Thoracic aorta (tissue), 2 donors: ENCODE measurements around the gene TRAK2. TPM values are rescaled to one million over a fixed set of nuclear protein-coding genes. Genes with fewer than 3 reads are reported as not detected.

Experiments used
- ATAC-seq: fragments of 150-250 bp; one replicate; pipeline ENCODE4 v1.8.0; 2017; ENCODE audit warnings: low read depth; ENCODE audit not compliant: insufficient number of reproducible peaks, low FRiP score
- DNase-seq: peaks from one replicate; pipeline ENCODE4 v3.0.0-alpha.2; 2020; ENCODE audit warnings: low spot score
- H3K27ac ChIP-seq, 2 donors: fragments of 200-600 bp; sonication (generic); 1 replicate in 1 of 2; 2 replicates in 1 of 2; pipeline ENCODE4 v1.5.1; 2016; ENCODE audit warnings: mild to moderate bottlenecking in 2 of 2, moderate library complexity in 2 of 2
- H3K27me3 ChIP-seq: fragments of 200-600 bp; sonication (generic); replicated peaks from 2 replicates; pipeline ENCODE4 v1.6.0; 2016; ENCODE audit warnings: mild to moderate bottlenecking; ENCODE audit not compliant: insufficient read depth
- H3K36me3 ChIP-seq: fragments of 200-600 bp; sonication (generic); one replicate; pipeline ENCODE4 v1.5.1; 2016
- H3K4me1 ChIP-seq, 2 donors: fragments of 200-600 bp; sonication (generic); 1 replicate in 1 of 2; 2 replicates in 1 of 2; pipeline versions ENCODE4 v1.5.1 to v1.6.0; 2016; ENCODE audit warnings: low read depth in 2 of 2, mild to moderate bottlenecking in 1 of 2; ENCODE audit not compliant: control insufficient read depth in 1 of 2
- H3K4me3 ChIP-seq: fragments of 200-600 bp; sonication (generic); 2 replicates; pipeline ENCODE4 v1.5.1; 2016; ENCODE audit warnings: mild to moderate bottlenecking
- H3K9me3 ChIP-seq: fragments of 200-600 bp; sonication (generic); 2 replicates; pipeline ENCODE4 v1.5.1; 2016
- CTCF ChIP-seq: fragments of 200-600 bp; sonication (generic); IDR thresholded peaks from one replicate; pipeline ENCODE4 v1.5.1; 2019; ENCODE audit warnings: antibody characterized with exemption
- total RNA-seq, 2 donors: library from RNA; depleted of rRNA; stranded (reverse); fragments of >200 nt; gene quantifications; one replicate each; pipeline versions ENCODE4 v1.1.0 to v1.2.3, GENCODE V29; 2016

Gene TRAK2
- total RNA-seq, 2 donors from 2014 or later = 69.3 to 88.5 TPM

GRCh38 chr2:201408931-201409330 is 42.3 kb downstream of the TRAK2 start:
- peak overlapping the region in 1 of 2 donors; percentile 39 for H3K27ac ChIP-seq
- ATAC-seq (no peak), DNase-seq (no peak)
- no peak for TF ChIP-seq CTCF
- H3K4me3 ChIP-seq = no peak overlapping the region
- H3K9me3 ChIP-seq = no peaks in the 10 kb centered on the region
- no peaks in the 10 kb centered on the region for H3K36me3 ChIP-seq
- H3K27me3 ChIP-seq = no peaks in the 10 kb centered on the region
- H3K4me1 ChIP-seq = peaks cover 37 to 88% of the 10 kb centered on the region in 2 donors

- no peak for ATAC-seq
- H3K27ac ChIP-seq = peak overlapping the region; percentile 46 to 68
Observed at GRCh38 chr2:201407265-201407664, 44.0 kb downstream of the TRAK2 start.

GRCh38 chr2:201406077-201406662 is 45.1 kb downstream of the TRAK2 start:
- H3K27me3 ChIP-seq = no peaks in the 10 kb centered on the region
- DNase-seq = no peak
- no peak for ATAC-seq
- H3K4me1 ChIP-seq = peaks cover 22 to 79% of the 10 kb centered on the region in 2 donors
- TF ChIP-seq CTCF = no peak
- no peaks in the 10 kb centered on the region for H3K9me3 ChIP-seq
- peak overlapping the region; percentile 15 for H3K4me3 ChIP-seq
- peak overlapping the region; percentile 65 to 68 for H3K27ac ChIP-seq
- no peaks in the 10 kb centered on the region for H3K36me3 ChIP-seq

More at GRCh38 chr2:201407265-201407664, 44.0 kb downstream of the TRAK2 start:
- no peak for TF ChIP-seq CTCF
- no peaks in the 10 kb centered on the region for H3K9me3 ChIP-seq
- no peaks in the 10 kb centered on the region for H3K36me3 ChIP-seq
- H3K4me3 ChIP-seq = peak overlapping the region; percentile 4
- DNase-seq = no peak
- H3K27me3 ChIP-seq = no peaks in the 10 kb centered on the region
- peaks cover 30 to 88% of the 10 kb centered on the region in 2 donors for H3K4me1 ChIP-seq

GRCh38 chr2:201404699-201405280 is 46.5 kb downstream of the TRAK2 start:
- Histone ChIP-seq H3K9me3 (no peaks in the 10 kb centered on the region), H3K27me3 (no peaks in the 10 kb centered on the region), H3K4me1 (peaks cover 19 to 67% of the 10 kb centered on the region in 2 donors), H3K36me3 (no peaks in the 10 kb centered on the region), H3K4me3 (no peak overlapping the region), H3K27ac (peak overlapping the region; percentile 65 to 68)
- no peak for TF ChIP-seq CTCF
- ATAC-seq (no peak), DNase-seq (no peak)

GRCh38 chr2:201403880-201404279 is 47.4 kb downstream of the TRAK2 start:
- Histone ChIP-seq H3K9me3 (no peaks in the 10 kb centered on the region), H3K27ac (peak overlapping the region in 1 of 2 donors; percentile 23), H3K36me3 (no peaks in the 10 kb centered on the region), H3K27me3 (no peaks in the 10 kb centered on the region), H3K4me3 (no peak overlapping the region), H3K4me1 (peaks cover 19 to 58% of the 10 kb centered on the region in 2 donors)
- no peak for TF ChIP-seq CTCF
- ATAC-seq (no peak), DNase-seq (no peak)
